Measurements from ENCODE around the gene BRME1.
"Not testable (repeated sequence)": the region's sequence is repeated elsewhere in the genome, so short reads cannot be mapped to it uniquely, and the experiment has no call there.

GRCh38 chr19:13922118-13922517 lies 16.2 kb upstream of the BRME1 start:
- not testable (repeated sequence) for TF ChIP-seq CTCF (IDR thresholded peaks at IDR 0.05; ENCODE audit: borderline replicate concordance, extremely low read depth, low read length, poor library complexity, severe bottlenecking); EZH2 (IDR thresholded peaks at IDR 0.05; ENCODE audit: borderline replicate concordance, low read depth, low read length, severe bottlenecking)
